NCI-H226 (cell line): Measurements from ENCODE around the gene BCL11A.

ENCODE experiments used
- DNase-seq: peaks from one replicate; pipeline ENCODE4 v3.0.0-alpha.2; 2015

The BCL11A gene

DNA sequence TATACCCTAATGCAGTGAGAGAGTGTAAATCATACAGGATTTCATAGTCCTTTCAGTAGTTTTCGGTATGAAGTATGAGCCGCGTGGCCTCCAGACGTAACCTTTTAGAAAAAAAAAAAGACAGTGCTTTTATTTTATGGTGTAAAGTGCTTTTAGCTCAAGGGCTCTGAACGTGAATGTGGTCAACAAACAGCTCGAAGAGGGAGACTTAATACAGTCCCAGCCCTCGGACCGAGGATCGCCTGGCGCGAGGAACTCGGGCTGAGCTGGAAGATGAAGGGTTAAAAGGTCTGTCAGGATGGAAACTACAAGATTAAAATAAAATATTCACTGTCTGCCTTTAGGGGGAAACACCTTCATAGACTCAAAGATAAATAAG, 4.0 kb upstream of the BCL11A start:
- DNase-seq = no peak

GRCh38 chr2:60556576-60557485, 3.4 kb upstream of the BCL11A start:
- no peak for DNase-seq

GRCh38 chr2:60556175-60556574, 2.7 kb upstream of the BCL11A start:
- no peak for DNase-seq

- no peak for DNase-seq
Measured at GRCh38 chr2:60555783-60556139, 2.3 kb upstream of the BCL11A start.

GRCh38 chr2:60555066-60555782, 1.8 kb upstream of the BCL11A start:
- DNase-seq = peak; percentile 12

DNA sequence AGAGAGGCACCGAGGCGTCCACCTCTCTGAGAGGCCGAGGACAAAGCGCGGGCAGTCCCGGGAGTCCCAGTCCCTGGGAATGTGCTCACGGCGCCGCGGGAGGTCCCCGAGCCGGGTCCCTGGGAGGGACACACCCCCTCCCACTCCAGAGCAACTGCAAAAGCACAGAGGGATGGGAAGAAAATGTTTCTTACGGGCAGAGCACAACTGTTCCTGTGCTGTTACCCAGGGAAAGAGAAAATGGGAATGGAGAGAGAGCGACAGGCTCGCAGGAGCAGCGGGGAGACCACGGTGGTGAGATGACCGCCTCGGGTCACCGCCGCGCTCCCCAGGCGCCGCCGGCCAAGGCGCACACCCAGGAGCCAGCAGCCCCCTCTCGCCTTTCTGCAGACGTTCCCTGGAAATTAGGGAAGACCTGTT, 1.2 kb upstream of the BCL11A start:
- DNase-seq = no peak

GRCh38 chr2:60554074-60554645, 706 bp upstream of the BCL11A start:
- no peak for DNase-seq

- no peak for DNase-seq
Measured at GRCh38 chr2:60552851-60553494, 481 bp downstream of the BCL11A start.

DNA sequence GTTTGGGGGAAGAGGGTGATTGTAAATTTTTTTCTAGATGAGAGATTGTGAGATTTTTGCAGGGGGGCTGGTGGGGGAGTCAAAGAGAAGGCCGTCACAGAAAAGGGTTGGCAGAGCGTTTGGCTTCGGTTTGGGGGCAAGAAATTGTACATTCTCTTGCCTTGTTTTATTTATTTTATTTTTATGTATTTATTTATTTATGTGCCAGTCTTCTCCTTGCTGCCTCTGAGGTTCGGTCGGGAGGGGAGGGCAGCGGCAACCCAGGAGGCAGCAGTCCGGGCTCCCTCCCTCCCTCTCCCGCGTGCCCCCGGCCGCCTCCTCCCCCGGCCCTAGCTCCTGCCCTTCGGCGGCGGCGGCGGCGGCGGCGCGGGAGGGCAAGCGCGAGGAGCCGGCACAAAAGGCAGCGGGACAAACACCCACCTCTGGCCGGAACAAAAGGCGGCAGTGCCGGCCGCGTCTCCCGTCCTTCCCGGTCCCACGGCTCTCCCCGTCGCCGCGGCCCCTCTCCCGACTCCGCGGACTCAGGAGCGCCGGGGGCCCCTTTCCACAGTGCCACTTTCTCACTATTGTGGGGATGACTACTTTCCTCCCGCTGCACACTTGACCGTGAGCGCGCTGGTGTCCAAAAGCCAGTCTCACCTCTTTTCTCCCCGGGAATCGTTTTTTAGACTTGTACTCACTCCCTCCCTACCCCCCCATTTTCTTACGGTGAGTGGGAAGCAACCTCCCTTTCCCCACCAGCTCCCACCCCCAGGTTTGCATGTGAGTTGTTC, 1.2 kb downstream of the BCL11A start:
- DNase-seq = no peak

- DNase-seq = no peak
Measured at GRCh38 chr2:60551240-60552077, 2.0 kb downstream of the BCL11A start.

GRCh38 chr2:60550984-60551239, 2.5 kb downstream of the BCL11A start:
- DNase-seq = no peak

- no peak for DNase-seq
Measured at GRCh38 chr2:60550178-60550983, 3.1 kb downstream of the BCL11A start.

DNA sequence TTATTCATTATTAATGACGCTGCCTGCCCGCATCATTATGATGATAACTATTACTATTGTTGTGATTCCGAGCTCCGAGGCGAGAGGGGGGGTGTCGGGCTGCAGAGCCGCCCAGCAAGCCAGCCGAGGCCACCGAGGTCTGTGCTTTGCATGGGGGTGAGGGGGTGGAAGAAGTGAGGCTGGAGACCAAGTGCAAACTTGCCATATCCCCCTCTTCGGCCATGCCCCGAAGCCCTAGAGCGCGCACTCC, 3.6 kb downstream of the BCL11A start:
- no peak for DNase-seq

GRCh38 chr2:60549238-60549927, 4.1 kb downstream of the BCL11A start:
- DNase-seq = no peak

- DNase-seq = no peak
Measured at GRCh38 chr2:60548845-60549237, 4.6 kb downstream of the BCL11A start.

DNA sequence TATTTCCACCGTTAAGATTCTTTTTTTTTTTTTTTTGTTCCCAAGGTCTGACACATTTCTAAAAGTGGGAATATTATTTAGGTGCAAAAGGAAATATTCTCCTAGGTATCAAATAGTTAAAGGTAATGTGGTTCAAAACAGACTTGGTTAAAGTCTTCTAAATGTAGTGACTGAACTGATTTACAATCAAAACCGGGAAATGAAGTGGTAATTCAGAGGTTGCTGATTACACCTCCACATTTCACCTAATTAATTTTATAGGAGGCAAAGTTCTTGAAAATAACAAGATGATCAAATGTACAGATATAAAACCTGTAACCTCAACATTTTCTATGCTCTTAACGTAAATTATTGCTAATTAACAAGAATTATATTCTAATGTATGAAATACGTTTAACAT, 5.1 kb downstream of the BCL11A start:
- no peak for DNase-seq

GRCh38 chr2:60547841-60548240, 5.6 kb downstream of the BCL11A start:
- no peak for DNase-seq

GRCh38 chr2:60546756-60547420, 6.6 kb downstream of the BCL11A start:
- no peak for DNase-seq

GRCh38 chr2:60544954-60545560, 8.4 kb downstream of the BCL11A start:
- no peak for DNase-seq

DNA sequence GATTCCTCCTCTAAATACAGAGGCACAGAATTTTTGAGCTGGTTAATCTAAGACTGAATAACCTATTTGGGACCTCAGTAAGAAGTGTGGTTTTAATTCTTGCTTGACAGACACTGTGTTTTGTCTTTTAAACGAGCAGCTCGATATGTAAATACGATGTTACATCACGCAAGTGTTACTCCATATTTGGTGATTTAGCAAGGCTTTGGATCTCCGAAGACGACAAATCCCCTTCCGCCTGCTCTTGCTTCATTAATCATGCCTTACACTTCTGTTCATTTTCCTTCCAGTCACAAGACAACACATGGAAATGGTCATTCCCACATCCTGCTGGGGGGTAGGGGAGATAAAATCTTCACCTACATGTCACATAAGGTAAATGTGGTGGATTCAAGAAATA, 9.4 kb downstream of the BCL11A start:
- DNase-seq = no peak
